Measurements from ENCODE around the gene OSBPL2. TPM values are rescaled to one million over a fixed set of nuclear protein-coding genes. Genes with fewer than 3 reads are reported as not detected.

The OSBPL2 gene
- total RNA-seq, 1 experiment from 2014 or later, result 36.9 TPM

DNA sequence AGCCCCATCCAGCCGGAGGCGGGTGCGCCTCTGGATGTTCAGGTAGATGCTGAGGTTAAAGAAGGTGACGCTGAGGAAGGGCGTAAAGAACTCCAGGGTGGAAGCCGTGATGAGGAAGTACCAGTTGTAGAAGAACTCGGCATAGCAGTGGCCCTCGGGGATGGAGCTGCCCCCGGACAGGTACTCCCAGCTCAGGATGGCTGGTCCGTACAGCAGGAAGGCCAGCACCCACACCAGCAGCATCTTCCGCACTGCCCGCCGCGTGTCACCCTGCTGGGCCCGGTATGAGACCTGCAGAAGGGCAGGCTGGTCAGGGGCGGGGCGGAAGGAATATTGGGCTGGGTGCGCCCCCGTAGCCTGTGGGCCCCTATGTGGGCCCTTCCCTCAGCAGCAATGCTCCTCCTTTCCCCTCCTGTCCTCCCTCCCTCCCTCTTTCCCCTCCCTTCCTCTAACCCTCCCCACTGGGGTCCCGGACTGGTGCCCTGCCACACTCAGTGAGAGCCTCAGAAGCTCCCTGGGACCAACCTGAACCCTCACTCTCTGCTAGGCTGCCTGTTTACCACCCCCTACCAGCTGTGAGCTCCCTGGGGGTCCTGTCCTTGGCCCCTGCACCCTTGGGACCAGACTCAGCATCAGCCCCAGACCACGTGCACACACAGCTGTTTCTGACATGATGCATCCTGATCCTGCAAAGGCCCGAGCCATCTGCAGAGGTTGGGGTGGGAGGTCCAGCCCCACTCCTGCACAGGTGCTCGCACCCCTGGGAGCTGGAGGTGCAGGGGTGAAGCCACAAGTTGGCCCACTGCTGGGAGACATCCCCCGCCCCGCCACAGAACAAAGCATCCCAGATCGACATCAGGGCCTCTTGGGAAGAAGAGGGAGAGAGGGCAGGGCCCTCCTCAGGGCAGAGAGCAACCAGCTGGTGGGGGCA, 21.4 kb upstream of the OSBPL2 start:
- DNase-seq (ENCODE audit: low read depth, low spot score) (no peak), ATAC-seq (no peak)
- H4K20me1 ChIP-seq (ENCODE audit: insufficient read depth), result no peaks in the 10 kb centered on the region
- no TSS peak for BruUV-seq (replicated peaks)
- H3K9me3 ChIP-seq (ENCODE audit: control insufficient read depth in 1 of 2, insufficient read depth in 1 of 2, low read depth in 1 of 2, low read length in 2 of 2), result no peaks in the 10 kb centered on the region
- no peak overlapping the region for H3K4me3 ChIP-seq (replicated peaks in 1 of 2; ENCODE audit: low read depth in 1 of 2, low read length in 2 of 2)
- intact Hi-C loops (cut with micrococcal nuclease), result no loop called here
- no peak overlapping the region for H3K4me2 ChIP-seq (ENCODE audit: low read length)
- H3K79me2 ChIP-seq (ENCODE audit: insufficient read depth, low read length), result no peaks in the 10 kb centered on the region
- no peak overlapping the region for H2AFZ ChIP-seq (ENCODE audit: low read depth, low read length, poor library complexity, severe bottlenecking)
- H3K27ac ChIP-seq (ENCODE audit: low read depth, low read length), result no peak overlapping the region
- ChIA-PET CTCF (no interaction called here), RAD21 (ENCODE audit: low non-redundant PET in 1 of 2, low total read pairs in 2 of 2, uncharacterized antibody in 2 of 2, unreplicated experiment in 2 of 2) (no interaction called here), POLR2A (no interaction called here)
- TF ChIP-seq EZH2phosphoT487 (IDR thresholded peaks at IDR 0.05; ENCODE audit: borderline replicate concordance), result no peak
- TF ChIP-seq SP1 (IDR thresholded peaks at IDR 0.05; ENCODE audit: low read depth), result no peak
- no peak for TF ChIP-seq FOSL1 (IDR thresholded peaks at IDR 0.05; ENCODE audit: low read depth)
- TF ChIP-seq POLR2AphosphoS5 (IDR thresholded peaks at IDR 0.05; ENCODE audit: low read depth, low read length), result no peak
- no peak for TF ChIP-seq ELF1 (IDR thresholded peaks at IDR 0.05; ENCODE audit: borderline replicate concordance, low read depth)
- TF ChIP-seq, protein P1, sequence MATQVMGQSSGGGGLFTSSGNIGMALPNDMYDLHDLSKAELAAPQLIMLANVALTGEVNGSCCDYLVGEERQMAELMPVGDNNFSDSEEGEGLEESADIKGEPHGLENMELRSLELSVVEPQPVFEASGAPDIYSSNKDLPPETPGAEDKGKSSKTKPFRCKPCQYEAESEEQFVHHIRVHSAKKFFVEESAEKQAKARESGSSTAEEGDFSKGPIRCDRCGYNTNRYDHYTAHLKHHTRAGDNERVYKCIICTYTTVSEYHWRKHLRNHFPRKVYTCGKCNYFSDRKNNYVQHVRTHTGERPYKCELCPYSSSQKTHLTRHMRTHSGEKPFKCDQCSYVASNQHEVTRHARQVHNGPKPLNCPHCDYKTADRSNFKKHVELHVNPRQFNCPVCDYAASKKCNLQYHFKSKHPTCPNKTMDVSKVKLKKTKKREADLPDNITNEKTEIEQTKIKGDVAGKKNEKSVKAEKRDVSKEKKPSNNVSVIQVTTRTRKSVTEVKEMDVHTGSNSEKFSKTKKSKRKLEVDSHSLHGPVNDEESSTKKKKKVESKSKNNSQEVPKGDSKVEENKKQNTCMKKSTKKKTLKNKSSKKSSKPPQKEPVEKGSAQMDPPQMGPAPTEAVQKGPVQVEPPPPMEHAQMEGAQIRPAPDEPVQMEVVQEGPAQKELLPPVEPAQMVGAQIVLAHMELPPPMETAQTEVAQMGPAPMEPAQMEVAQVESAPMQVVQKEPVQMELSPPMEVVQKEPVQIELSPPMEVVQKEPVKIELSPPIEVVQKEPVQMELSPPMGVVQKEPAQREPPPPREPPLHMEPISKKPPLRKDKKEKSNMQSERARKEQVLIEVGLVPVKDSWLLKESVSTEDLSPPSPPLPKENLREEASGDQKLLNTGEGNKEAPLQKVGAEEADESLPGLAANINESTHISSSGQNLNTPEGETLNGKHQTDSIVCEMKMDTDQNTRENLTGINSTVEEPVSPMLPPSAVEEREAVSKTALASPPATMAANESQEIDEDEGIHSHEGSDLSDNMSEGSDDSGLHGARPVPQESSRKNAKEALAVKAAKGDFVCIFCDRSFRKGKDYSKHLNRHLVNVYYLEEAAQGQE (IDR thresholded peaks at IDR 0.05; ENCODE audit: low read depth), result no peak
- TF ChIP-seq SIN3A (IDR thresholded peaks at IDR 0.05; ENCODE audit: low read depth), result no peak
- no peak for TF ChIP-seq RAD21 (IDR thresholded peaks at IDR 0.05; ENCODE audit: low read depth)
- no peak for TF ChIP-seq CBX3 (IDR thresholded peaks at IDR 0.05; ENCODE audit: low read depth)
- TF ChIP-seq POLR2A (IDR thresholded peaks at IDR 0.05; ENCODE audit: borderline replicate concordance, extremely low read depth, insufficient read depth, insufficient read length), result no peak
- TF ChIP-seq, protein P2, sequence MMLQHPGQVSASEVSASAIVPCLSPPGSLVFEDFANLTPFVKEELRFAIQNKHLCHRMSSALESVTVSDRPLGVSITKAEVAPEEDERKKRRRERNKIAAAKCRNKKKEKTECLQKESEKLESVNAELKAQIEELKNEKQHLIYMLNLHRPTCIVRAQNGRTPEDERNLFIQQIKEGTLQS (IDR thresholded peaks at IDR 0.05), result no peak
- no peak for TF ChIP-seq CEBPB (IDR thresholded peaks at IDR 0.05; ENCODE audit: low read depth)
- no peak for TF ChIP-seq MAX (IDR thresholded peaks at IDR 0.05)
- TF ChIP-seq, protein P3, sequence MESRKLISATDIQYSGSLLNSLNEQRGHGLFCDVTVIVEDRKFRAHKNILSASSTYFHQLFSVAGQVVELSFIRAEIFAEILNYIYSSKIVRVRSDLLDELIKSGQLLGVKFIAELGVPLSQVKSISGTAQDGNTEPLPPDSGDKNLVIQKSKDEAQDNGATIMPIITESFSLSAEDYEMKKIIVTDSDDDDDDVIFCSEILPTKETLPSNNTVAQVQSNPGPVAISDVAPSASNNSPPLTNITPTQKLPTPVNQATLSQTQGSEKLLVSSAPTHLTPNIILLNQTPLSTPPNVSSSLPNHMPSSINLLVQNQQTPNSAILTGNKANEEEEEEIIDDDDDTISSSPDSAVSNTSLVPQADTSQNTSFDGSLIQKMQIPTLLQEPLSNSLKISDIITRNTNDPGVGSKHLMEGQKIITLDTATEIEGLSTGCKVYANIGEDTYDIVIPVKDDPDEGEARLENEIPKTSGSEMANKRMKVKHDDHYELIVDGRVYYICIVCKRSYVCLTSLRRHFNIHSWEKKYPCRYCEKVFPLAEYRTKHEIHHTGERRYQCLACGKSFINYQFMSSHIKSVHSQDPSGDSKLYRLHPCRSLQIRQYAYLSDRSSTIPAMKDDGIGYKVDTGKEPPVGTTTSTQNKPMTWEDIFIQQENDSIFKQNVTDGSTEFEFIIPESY (IDR thresholded peaks at IDR 0.05; ENCODE audit: extremely low read depth, insufficient replicate concordance, low read length), result no peak
- no peak for TF ChIP-seq ZNF274 (IDR thresholded peaks at IDR 0.05; ENCODE audit: low read depth, low read length)
- TF ChIP-seq ZFX (IDR thresholded peaks at IDR 0.05), result no peak
- TF ChIP-seq YY1 (IDR thresholded peaks at IDR 0.05; ENCODE audit: extremely low read depth, insufficient replicate concordance, low read depth, low read length), result no peak
- TF ChIP-seq EZH2 (IDR thresholded peaks at IDR 0.05), result no peak
- no peak for TF ChIP-seq SRF (IDR thresholded peaks at IDR 0.05; ENCODE audit: low read depth)
- TF ChIP-seq CTCF (IDR thresholded peaks at IDR 0.05 in 2 of 3, conservative IDR thresholded peaks at IDR 0.05 in 1 of 3; ENCODE audit: borderline replicate concordance in 1 of 3, insufficient read depth in 1 of 3, low read depth in 2 of 3, low read length in 2 of 3), result no peak
- no peaks in the 10 kb centered on the region for H3K9me2 ChIP-seq (ENCODE audit: insufficient read depth)
- no peaks in the 10 kb centered on the region for H3K36me3 ChIP-seq (ENCODE audit: control insufficient read depth in 1 of 2, insufficient read depth in 2 of 2, low read length in 2 of 2)
- H3K27me3 ChIP-seq (ENCODE audit: insufficient read depth, low read length), result peaks cover 17% of the 10 kb centered on the region; the same call in 1 of the 2 replicates
- H3K4me1 ChIP-seq (ENCODE audit: control insufficient read depth in 1 of 2, insufficient read depth in 2 of 2, low read length in 2 of 2), result no peaks in the 10 kb centered on the region
- no peak overlapping the region for H3K9ac ChIP-seq (ENCODE audit: low read length)

Data from HCT116 (cell line).